ENCODE results near the gene PPP1CB.

The PPP1CB gene

GRCh38 chr2:28810384-28811285 is 59.0 kb downstream of the PPP1CB start, which contains the start of gene SPDYA:
SPDYA (plus strand) TSS chr2:28810834; CDS start chr2:28816015, 5,181 bp downstream.
- TF ChIP-seq CTCF (conservative IDR thresholded peaks at IDR 0.05), result peak; percentile 11; the same call in 1 of the 2 replicates
- H3K27ac ChIP-seq, result peak within 1 kb of the TSS; percentile 58

GRCh38 chr2:28818053-28818452 is 66.4 kb downstream of the PPP1CB start:
- H3K27ac ChIP-seq, result no peak overlapping the region
- no peak for TF ChIP-seq CTCF (conservative IDR thresholded peaks at IDR 0.05)

GRCh38 chr2:28821295-28821958 is 69.8 kb downstream of the PPP1CB start:
- peak; percentile 81 for TF ChIP-seq CTCF (conservative IDR thresholded peaks at IDR 0.05)
- no peak overlapping the region for H3K27ac ChIP-seq

- no peak overlapping the region for H3K27ac ChIP-seq
- TF ChIP-seq CTCF (conservative IDR thresholded peaks at IDR 0.05), result no peak
These were observed 70.4 kb downstream of the PPP1CB start for GRCh38 chr2:28822036-28822435.

- no peak overlapping the region for H3K27ac ChIP-seq
- TF ChIP-seq CTCF (conservative IDR thresholded peaks at IDR 0.05), result no peak
These were observed 72.6 kb downstream of the PPP1CB start for GRCh38 chr2:28824207-28824606.

- H3K27ac ChIP-seq, result no peak overlapping the region
- TF ChIP-seq CTCF (conservative IDR thresholded peaks at IDR 0.05), result no peak
These were observed 73.2 kb downstream of the PPP1CB start for GRCh38 chr2:28824870-28825269.

GRCh38 chr2:28828382-28828781 is 76.8 kb downstream of the PPP1CB start:
- TF ChIP-seq CTCF (conservative IDR thresholded peaks at IDR 0.05), result no peak
- no peak overlapping the region for H3K27ac ChIP-seq

Data from VCaP (cell line).